Measurements from ENCODE around the gene PLCD1.

- TF ChIP-seq CTCF (IDR thresholded peaks at IDR 0.05; ENCODE audit: insufficient read depth, low read depth, low read length), result no peak
- no peak for TF ChIP-seq EZH2 (IDR thresholded peaks at IDR 0.05; ENCODE audit: insufficient read depth, low read length)
Measured at GRCh38 chr3:38000965-38001455, 28.4 kb downstream of the PLCD1 start.
